GM12874 (cell line): ENCODE measurements around the gene HRCT1.

Source experiments
- TF ChIP-seq, protein P1 (sequence below): IDR thresholded peaks from 2 replicates; pipeline ENCODE4 v1.5.1; 2011; ENCODE audit warnings: low read depth, mild to moderate bottlenecking, control low read depth, low read length, moderate library complexity; ENCODE audit not compliant: insufficient read depth

The HRCT1 gene

DNA sequence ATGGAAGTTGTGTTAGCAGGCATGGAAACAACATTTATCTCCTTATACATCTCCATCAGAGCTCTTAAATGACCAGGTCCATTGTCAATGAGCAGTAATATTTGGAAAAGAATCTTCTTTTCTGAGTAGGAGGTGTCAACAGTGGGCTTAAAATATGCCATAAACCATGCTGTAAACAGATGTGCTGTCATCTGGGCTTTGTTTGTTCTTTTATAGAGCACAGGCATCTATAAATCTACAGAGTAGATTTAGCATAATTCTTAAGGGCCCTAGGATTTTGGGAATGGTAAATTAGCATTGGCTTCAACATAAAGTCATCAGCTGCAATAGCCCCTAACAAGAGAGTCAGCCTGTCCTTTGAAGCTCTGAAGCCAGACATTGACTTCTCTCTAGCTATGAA is 7.7 kb upstream of the HRCT1 start:
- TF ChIP-seq, protein P1, sequence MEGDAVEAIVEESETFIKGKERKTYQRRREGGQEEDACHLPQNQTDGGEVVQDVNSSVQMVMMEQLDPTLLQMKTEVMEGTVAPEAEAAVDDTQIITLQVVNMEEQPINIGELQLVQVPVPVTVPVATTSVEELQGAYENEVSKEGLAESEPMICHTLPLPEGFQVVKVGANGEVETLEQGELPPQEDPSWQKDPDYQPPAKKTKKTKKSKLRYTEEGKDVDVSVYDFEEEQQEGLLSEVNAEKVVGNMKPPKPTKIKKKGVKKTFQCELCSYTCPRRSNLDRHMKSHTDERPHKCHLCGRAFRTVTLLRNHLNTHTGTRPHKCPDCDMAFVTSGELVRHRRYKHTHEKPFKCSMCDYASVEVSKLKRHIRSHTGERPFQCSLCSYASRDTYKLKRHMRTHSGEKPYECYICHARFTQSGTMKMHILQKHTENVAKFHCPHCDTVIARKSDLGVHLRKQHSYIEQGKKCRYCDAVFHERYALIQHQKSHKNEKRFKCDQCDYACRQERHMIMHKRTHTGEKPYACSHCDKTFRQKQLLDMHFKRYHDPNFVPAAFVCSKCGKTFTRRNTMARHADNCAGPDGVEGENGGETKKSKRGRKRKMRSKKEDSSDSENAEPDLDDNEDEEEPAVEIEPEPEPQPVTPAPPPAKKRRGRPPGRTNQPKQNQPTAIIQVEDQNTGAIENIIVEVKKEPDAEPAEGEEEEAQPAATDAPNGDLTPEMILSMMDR, result no peak

DNA sequence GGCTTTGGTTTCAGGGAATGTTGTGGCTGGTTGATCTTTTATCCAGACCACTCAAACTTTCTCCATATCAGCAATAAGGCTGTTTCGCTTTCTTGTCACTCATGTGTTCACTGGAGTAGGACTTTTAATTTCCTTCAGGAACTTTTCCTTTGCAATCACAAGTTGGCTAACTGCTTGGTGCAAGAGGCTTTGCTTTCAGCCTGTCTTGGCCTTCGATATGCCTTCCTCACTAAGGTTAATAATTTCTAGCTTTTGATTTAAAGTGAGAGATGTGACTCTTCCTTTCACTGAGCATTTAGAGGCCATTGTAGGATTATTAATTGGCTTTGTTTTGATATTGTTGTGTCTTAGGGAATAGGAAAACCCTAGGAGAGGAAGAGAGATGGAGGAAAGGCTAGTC is 7.0 kb upstream of the HRCT1 start:
- TF ChIP-seq, protein P1, result no peak

DNA sequence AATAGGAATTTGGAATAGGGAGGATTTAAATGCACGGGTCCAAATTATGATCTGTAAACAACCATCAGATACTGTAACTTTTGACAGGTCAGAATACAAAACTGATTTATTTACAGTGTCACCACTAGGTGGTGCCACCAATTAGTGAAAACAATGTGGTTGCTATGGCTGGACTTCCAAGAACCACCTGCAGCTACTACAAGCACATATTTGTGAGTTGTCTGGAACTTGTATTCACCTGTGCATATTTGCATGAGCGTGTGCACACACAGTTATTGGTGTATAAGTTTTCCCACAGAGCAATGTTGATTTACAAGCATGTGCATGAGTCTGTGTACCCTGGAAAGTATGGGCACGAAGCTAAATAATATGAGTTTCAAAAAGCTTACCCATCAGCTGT is 3.0 kb upstream of the HRCT1 start:
- TF ChIP-seq, protein P1, result peak; percentile 45; the same call in 1 of the 2 replicates

DNA sequence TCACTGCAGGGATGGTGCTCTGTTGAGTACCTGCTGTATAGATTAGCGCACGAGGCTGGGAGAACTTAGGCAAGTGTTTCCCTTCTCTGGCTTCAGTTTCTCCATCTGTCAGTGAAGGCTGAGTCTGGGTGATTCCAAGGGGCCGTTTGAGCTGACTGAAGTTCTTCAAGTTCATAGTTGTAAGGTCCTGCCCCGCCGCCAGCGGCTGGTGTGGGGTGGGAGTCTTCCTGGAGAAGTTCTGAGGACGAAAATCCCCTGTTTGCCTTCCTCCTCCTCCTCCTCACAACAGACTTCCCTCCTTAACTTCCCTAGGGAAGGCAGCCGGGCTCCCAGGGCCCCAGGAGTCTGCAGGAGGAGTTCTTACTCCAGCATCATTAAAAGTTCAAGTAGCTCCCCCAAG is 1.7 kb upstream of the HRCT1 start:
- TF ChIP-seq, protein P1, result no peak

DNA sequence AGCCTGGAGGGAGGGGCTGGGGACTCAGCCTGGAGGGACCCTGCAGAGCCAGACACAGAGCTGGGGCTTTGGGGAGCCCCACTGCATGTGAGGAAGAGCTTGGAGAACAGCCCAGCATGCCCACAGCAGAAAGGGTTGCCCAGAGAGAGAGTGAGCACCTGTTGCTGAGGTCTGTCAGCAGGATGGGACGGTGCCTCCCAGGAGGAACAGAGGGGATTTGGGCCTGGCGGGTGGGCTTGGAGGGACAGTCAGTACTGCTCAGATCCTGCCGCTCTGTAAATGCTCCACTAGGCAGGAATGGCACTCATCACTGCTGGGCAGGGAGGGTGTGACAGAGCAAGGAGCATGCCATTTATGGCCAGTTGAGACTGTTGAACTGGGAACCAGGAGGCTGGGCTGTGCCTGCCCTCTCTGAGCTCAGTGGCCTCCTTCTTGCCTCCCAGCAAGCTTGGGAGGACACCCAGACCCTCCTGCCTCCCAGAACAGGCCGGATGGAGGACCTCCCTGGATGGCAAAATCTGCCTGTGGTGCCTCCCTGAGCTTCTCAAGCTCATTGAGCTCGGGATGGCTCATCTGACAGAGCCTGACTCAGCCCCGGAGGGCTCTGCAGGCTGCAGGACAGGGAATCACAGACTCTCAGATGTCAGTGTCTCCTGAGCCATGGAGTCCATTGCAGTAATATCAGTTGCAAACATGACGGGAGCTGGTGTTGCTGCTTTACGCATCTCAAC is 786 bp upstream of the HRCT1 start:
- TF ChIP-seq, protein P1, result no peak

DNA sequence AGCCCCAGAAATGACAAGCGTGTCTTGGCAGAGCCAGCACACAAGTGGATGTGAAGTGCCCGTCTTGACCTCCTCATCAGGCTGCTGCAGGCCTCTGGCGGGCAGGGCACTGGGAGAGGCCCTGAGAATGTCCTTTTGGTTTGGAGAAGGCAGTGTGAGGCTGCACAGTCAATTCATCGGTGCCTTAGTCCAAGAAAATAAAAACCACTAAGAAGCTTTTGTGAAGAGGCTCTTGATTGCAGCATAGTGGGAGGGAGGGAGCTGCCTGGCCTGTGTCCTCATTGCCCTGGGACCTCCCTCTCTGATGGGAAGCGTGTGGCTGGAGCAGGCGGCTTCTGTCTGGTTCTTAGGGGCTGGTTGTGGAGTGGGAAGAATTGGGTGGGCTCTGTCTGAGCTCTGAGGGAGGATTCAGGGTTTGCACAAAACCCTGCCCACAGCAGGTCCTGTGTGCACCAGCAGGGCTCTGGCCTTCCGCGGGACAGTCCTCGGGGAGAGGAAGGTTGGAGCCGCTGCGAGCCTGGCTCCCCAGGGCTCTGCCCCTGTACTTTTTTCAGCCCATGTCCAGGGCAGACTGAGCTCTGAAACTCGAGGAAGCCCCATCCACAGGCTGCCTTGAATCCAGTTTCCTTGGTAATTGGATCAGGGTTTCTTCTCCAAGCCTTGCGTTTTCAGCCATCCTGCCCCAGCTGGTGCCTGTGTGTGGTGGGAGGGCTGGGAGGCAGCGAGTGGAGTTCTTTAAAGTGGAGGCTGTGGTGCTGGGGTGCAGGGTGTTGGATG is 1.1 kb downstream of the HRCT1 start:
- TF ChIP-seq, protein P1, result no peak

DNA sequence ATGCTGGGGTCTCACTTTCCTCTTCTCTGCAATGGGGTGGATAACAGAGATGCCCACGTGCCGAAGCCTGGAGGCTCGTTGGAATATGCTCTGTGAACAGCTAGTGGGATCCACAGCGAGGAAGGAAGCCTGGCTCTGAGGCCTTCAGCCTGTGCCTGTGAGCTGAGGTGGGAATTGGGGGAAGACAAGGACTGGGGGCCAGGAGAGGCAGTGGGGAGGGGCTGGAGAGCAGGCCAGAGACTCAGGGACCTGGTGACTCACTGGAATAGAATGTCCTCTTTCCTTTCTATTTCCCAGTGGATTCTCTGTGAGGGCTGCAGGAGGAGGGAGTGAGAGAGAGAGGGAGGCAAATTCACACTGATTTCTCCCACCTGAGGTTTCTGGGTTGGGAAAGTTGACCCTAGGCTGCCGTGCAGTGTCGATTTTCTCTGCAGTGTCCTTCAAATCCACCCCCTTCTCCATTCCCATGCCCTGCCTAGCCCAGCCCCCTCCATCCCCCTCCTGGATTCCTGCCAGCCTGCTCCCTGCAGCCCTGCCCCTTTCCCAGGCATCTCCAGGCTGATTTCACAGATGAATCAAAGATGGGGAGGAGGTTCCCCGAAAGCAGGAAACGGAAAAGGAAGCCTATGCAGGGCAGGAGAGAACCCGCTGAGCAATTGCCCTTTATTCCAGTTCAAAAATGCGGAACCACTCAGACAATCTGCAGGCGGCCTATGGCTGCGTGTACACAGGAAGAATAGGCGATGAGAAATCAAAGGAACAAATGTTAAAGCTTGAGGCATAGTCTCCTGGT is 1.9 kb downstream of the HRCT1 start:
- TF ChIP-seq, protein P1, result no peak
